Astrocyte of the hippocampus (primary cell): ENCODE data around the gene HOXB1.
A peak's percentile ranks its signal among the peaks of the same experiment; 100 is the strongest.

ENCODE experiments used
- DNase-seq: peaks from one replicate; pipeline ENCODE4 v3.0.0; 2011; ENCODE audit warnings: low read depth, low spot score

HOXB1 gene

DNA sequence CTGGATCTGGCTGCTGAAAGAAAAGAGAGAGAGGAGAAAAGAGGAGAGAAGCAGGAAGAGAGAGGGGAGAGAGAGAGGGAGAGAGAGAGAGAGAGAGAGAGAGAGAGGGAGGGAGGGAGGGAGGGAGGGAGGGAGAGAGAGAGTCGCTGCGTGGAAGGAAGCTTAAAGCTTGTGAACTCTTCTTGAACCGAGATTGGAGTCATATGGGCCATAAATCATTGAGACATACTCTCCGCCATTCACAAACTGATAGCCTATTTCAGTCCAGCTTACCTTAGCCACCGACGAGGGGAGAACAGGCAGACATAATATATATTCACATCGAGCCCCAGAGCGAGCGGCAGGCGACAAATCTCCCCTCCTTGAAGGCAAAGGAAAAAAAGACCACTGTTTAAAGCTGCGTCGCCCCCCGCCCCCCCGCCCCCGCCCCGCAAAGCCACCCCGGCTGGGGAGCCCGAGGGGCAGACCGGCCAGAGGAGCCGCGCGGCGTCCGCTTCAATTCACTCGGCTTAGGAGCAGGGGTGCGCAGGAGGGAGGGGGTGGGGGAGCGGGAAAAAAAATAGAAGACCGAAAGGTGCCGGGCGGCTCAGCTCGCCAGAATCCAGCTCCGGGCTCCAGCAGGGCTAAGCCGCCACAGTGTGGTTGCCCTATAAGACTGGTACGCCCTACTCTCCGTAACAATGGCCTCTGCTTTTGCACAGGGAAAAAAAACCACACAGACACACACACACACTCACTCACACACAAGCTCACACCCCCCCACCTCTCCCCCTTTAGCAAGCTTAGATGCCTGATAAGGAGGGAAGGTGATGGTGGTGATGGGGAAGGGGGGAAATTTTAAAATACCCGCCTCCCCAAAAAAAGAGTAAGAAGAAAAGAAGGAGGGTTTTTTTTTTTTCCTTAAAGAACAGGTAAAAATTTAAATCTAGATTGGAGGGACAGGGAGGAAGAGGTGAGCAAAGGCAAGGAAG is 24.7 kb upstream of the HOXB1 start:
- DNase-seq = peak; percentile 83

- DNase-seq = peak; percentile 57
Observed at GRCh38 chr17:48554412-48555257, 23.8 kb upstream of the HOXB1 start.

- DNase-seq = peak; percentile 32
Observed at GRCh38 chr17:48553826-48554225, 23.0 kb upstream of the HOXB1 start.

DNA sequence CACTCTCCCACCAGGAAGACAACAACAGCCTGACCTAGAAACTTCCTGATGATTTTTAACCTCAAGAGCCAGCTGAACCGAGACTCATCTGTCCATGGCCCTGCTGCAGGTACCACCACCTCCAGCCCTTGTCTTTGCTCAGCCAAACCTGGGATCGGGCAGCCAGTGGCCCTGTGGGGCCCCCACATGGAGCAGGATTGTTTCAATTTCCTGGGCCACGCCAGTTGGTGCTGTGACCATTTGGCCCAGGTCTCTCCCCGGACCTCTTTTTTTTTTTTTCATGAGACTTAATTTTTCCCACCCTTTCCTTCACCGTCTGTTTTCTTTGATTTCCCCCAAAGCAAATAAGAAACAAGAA is 22.4 kb upstream of the HOXB1 start:
- no peak for DNase-seq

DNA sequence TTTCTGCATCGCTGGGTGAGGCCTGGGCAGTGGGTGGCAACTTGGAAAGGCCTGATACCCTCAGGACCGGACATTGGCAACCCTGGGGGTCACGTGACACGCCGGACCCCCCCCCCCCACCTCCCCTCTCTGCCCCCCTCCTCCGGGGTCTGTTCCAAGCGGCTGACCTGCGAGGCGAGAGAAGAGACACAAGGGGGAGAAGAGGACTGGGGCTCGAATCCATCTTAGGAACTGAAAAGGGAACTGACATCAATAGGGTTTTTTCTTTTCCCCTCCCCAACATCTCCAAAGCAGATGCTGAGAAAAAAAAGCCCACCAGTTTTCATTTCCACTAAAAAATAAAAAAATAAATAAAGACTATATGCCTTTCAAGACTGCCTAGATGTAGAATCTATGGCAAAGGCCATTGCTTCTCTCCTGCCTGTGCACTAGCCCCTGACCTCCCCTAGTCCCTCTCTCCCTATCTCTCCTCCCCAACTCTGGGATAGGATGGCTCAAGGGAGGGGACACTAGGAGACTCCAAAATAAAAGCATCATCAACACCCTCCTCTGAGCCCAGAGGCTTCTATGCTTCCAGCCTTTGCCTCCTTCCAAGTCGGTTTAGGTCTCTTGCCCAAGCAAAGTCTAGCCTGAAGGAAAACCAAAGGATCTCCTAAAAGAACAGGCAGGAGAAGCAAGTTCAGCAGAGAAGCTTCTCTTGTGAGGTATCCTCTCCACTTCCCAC is 21.8 kb upstream of the HOXB1 start:
- DNase-seq = peak; percentile 50

DNA sequence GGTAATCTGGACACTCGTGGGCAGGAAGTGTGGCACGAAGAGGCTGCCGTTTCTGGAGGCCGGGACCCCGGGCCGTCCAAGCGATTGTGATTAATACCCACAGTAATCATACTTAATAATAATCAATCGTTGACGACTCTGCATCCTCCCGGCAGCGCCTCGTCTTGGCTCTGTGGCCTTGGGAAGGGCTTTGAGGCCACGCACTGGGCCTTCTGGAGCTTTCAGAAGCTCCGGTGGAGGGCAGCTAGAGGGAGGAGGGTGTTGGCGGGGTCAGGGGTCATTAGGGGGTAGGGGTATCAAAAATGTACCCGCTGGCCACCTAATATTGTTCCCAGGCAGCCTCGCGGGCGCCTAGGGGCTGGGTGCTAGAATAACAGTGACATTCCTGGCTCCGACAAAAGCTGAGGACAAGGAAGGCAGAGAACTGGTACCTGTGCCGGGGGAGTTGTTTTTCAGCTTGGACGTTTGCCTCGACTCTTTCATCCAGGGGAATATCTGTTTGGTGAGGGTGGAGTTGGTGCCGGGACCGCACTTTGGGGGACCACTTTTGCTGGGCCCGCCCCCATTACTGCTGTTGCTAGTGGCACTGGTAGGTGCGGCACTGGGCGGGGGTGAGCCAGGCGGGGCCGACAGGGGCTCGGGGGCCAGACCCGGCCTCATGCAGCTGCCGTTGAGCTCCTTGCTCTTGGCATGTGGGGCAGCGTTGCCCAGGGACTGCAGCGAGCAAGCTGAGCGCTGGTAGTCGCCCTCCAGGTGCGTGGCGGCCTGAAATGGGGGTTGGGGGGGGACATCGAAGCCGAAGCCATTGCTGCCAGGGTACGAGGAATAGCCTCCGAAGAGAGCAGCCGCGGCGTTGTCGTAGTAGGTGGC is 21.0 kb upstream of the HOXB1 start:
- peak; percentile 62 for DNase-seq

DNA sequence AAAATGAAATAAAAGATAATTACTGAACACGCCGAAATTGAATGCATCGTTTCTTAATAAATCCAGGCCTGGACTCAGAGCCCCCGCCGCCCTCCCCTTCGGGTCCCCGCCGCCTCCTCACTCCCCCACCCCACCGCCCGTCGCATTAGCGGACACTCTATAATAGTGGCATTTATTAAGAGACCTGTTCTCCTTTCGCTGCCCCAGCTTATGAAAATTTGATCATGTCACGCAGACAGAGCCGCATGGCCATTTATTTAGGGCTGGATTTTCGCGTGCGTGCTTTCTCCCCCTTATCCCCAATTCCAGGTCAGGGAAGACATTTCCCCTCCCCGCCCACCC is 20.4 kb upstream of the HOXB1 start:
- DNase-seq = peak; percentile 47

DNA sequence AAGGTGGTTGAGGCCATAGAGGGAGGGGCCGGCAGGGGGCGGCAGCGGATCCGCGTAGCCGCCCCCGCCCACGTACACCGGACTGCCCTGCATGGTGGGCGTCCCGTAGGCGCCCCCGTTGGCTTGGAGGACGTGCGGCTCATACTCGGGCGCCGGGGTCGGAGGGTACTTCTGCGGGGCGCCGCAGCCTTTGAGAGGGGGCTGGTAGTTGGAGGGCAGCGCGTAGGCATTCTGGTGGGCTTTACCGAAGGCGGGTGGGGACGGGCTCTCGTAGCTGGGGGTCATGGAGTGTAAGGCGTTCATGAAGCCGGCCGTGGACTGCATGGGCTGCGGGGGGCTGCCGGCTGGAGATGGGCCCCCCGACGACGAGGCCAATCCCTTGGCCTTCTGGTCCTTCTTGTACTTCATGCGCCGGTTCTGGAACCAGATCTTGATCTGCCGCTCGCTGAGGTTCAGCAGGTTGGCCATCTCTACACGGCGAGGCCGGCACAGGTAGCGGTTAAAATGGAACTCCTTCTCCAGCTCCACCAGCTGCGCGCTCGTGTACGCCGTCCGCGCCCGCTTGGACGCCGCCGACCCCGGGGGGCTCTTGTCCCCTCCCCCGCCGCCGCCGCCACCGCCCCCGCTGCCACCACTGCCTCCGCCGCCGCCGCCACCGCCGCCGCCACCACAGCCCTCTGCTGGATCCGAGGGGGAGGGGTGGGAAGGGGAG is 19.8 kb upstream of the HOXB1 start:
- DNase-seq = peak; percentile 54

DNA sequence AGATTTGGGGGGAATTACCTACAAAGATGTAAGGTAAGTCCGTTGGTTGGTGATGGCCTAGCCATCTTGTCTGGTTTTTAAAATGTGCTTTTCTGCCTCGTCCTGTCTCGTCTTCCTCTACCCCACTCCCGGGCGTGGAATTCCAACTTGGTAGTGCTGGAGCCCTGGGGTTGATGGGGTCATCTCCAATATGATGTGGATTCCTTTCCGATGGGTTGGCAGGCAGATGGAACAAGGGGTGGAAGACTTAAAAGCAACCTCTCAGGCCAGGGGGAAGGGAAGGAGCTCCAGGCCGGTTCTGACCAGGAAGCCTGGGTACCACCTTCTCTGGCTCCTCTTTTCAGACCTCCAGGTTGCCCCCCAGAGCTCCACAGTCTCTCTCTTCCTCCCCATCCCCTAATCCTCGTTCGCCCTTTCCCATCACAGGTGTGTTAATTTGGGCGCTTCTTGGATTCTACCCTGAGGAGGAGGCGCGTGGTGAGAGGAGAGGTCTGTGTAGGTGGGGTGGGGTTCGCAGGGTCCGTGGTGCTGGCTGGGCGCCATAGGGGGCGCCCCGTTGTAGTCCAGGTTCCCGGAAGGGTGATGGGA is 19.2 kb upstream of the HOXB1 start:
- peak; percentile 44 for DNase-seq

GRCh38 chr17:48549281-48549630 is 18.4 kb upstream of the HOXB1 start:
- peak; percentile 33 for DNase-seq

GRCh38 chr17:48548523-48549280 is 17.9 kb upstream of the HOXB1 start:
- no peak for DNase-seq

- DNase-seq = peak; percentile 71
Observed at GRCh38 chr17:48547808-48548522, 17.2 kb upstream of the HOXB1 start.

GRCh38 chr17:48546924-48547807 is 16.4 kb upstream of the HOXB1 start:
- DNase-seq = peak; percentile 67

GRCh38 chr17:48546137-48546923 is 15.5 kb upstream of the HOXB1 start:
- DNase-seq = peak; percentile 68

DNA sequence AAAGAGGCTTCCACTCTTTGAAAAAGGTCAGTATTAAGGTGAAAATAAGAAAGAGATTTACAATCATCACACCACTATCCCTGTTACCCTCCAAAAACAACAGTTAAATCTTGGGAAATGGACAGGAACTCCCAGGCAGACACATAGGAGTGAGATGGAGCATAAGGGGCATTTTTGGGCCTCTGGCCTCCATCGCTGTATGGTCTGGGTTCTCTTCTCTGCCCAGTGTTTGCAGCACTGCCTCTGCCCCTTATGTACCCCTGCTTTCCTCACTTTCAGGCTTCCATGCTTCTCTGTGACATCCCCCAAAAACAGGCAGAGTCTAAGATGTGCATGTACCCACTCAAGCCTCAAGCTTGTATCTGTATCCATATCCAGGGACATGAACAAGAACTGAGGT is 14.7 kb upstream of the HOXB1 start:
- peak; percentile 17 for DNase-seq

GRCh38 chr17:48545022-48545375 is 14.2 kb upstream of the HOXB1 start, which contains the start of gene HOXB2:
Gene HOXB2 (minus strand): TSS chr17:48545109. CDS start chr17:48544911, 198 bp downstream.
- peak; percentile 78 for DNase-seq
